Measurements from ENCODE around the gene KDM2B.

- TF ChIP-seq CTCF (conservative IDR thresholded peaks at IDR 0.05 in 1 of 2, IDR thresholded peaks at IDR 0.05 in 1 of 2; ENCODE audit: extremely low read depth in 1 of 2, insufficient read depth in 1 of 2, low read depth in 1 of 2, low read length in 2 of 2) (no peak), EZH2 (IDR thresholded peaks at IDR 0.05; ENCODE audit: borderline replicate concordance, low read length) (no peak)
These were observed 105.5 kb downstream of the KDM2B start for GRCh38 chr12:121475279-121475678.
